ENCODE results near the gene WWP2.
"Not testable (repeated sequence)": the region's sequence is repeated elsewhere in the genome, so short reads cannot be mapped to it uniquely, and the experiment has no call there.

- TF ChIP-seq, protein P1, sequence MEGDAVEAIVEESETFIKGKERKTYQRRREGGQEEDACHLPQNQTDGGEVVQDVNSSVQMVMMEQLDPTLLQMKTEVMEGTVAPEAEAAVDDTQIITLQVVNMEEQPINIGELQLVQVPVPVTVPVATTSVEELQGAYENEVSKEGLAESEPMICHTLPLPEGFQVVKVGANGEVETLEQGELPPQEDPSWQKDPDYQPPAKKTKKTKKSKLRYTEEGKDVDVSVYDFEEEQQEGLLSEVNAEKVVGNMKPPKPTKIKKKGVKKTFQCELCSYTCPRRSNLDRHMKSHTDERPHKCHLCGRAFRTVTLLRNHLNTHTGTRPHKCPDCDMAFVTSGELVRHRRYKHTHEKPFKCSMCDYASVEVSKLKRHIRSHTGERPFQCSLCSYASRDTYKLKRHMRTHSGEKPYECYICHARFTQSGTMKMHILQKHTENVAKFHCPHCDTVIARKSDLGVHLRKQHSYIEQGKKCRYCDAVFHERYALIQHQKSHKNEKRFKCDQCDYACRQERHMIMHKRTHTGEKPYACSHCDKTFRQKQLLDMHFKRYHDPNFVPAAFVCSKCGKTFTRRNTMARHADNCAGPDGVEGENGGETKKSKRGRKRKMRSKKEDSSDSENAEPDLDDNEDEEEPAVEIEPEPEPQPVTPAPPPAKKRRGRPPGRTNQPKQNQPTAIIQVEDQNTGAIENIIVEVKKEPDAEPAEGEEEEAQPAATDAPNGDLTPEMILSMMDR (IDR thresholded peaks at IDR 0.05) = not testable (repeated sequence)
- not testable (repeated sequence) for TF ChIP-seq POLR2A (IDR thresholded peaks at IDR 0.05)
These were observed 29.3 kb downstream of the WWP2 start for GRCh38 chr16:69791391-69791847.

Measured in ovary (tissue), 3 donors.